ENCODE results near the gene TIPRL.

DNA sequence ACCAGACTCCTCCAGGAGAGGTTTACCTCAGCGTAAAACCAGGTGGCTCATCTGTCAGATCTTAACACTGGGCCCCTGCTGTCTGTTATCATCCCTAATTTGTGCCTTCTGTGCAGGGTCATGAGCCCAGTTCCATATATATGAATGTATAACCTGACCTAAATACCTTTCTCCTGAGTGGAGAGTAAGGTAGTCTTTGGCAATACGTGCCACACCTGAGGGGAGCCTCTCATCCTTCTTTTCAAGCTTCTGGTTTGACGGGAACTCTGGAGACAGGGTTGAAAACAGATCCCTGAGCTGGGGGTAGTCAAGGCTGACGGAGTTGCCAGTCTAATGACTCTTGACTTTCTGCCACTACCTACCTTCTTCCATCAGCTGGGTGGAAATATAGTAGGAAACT is 51.1 kb downstream of the TIPRL start:
- TF ChIP-seq, protein P1, sequence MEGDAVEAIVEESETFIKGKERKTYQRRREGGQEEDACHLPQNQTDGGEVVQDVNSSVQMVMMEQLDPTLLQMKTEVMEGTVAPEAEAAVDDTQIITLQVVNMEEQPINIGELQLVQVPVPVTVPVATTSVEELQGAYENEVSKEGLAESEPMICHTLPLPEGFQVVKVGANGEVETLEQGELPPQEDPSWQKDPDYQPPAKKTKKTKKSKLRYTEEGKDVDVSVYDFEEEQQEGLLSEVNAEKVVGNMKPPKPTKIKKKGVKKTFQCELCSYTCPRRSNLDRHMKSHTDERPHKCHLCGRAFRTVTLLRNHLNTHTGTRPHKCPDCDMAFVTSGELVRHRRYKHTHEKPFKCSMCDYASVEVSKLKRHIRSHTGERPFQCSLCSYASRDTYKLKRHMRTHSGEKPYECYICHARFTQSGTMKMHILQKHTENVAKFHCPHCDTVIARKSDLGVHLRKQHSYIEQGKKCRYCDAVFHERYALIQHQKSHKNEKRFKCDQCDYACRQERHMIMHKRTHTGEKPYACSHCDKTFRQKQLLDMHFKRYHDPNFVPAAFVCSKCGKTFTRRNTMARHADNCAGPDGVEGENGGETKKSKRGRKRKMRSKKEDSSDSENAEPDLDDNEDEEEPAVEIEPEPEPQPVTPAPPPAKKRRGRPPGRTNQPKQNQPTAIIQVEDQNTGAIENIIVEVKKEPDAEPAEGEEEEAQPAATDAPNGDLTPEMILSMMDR (conservative IDR thresholded peaks at IDR 0.05; ENCODE audit: low read length), result no peak
- no peak for TF ChIP-seq EZH2phosphoT487 (IDR thresholded peaks at IDR 0.05; ENCODE audit: borderline replicate concordance, low read depth, low read length)

All from OCI-LY7 (cell line).